ENCODE data around the gene SBF2. TPM values are rescaled to one million over a fixed set of nuclear protein-coding genes. Genes with fewer than 3 reads are reported as not detected.

Gene SBF2
- polyA plus RNA-seq, 1 donor from 2014 or later = 53.4 TPM

GRCh38 chr11:9739123-9739900 is 554.7 kb downstream of the SBF2 start:
- H3K4me2 ChIP-seq (ENCODE audit: low read length) = no peak overlapping the region
- H3F3A ChIP-seq (ENCODE audit: insufficient read depth, low read length, poor library complexity, severe bottlenecking) = no peaks in the 10 kb centered on the region
- H3K36me3 ChIP-seq (ENCODE audit: insufficient read depth, low read length) = no peaks in the 10 kb centered on the region
- H4K20me1 ChIP-seq (ENCODE audit: insufficient read depth) = no peaks in the 10 kb centered on the region
- H3K27ac ChIP-seq (ENCODE audit: low read length) = no peak overlapping the region
- no peaks in the 10 kb centered on the region for H3K27me3 ChIP-seq (ENCODE audit: insufficient read depth, low read depth, low read length)
- no peak overlapping the region for H3K9ac ChIP-seq (ENCODE audit: low read length)
- H3K79me2 ChIP-seq (replicated peaks; ENCODE audit: insufficient read depth, low read length) = no peaks in the 10 kb centered on the region
- H3K9me2 ChIP-seq (ENCODE audit: insufficient read depth, low read length) = no peaks in the 10 kb centered on the region
- H3K9me3 ChIP-seq (ENCODE audit: low read length) = no peaks in the 10 kb centered on the region
- H3K4me3 ChIP-seq (ENCODE audit: low read length) = no peak overlapping the region
- no peak for TF ChIP-seq POLR2AphosphoS5 (IDR thresholded peaks at IDR 0.05)
- no peak overlapping the region for H2AFZ ChIP-seq (ENCODE audit: low read depth, low read length)

DNA sequence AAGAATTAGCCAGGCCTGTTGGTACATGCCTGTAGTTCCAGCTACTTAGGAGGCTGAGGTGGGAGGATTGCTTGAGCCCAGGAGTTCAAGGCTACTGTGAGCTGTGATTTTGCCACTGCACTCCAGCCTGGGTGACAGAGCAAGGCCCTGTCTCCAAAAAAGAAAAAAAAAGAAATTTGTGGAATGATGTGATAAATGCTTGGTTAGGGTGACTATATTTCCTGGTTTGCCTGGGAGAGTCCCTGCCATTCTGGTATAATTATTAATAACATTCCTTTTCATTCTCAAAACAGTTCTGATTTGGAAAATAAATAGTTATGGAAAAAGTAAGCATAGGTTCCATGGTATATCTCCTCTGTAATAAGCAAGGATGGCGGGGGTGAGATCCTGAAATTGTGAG is 555.3 kb downstream of the SBF2 start:
- no peaks in the 10 kb centered on the region for H3K9me2 ChIP-seq (ENCODE audit: insufficient read depth, low read length)
- no peak overlapping the region for H3K9ac ChIP-seq (ENCODE audit: low read length)
- H3K9me3 ChIP-seq (ENCODE audit: low read length) = no peaks in the 10 kb centered on the region
- no peak overlapping the region for H3K4me3 ChIP-seq (ENCODE audit: low read length)
- no peaks in the 10 kb centered on the region for H3K79me2 ChIP-seq (replicated peaks; ENCODE audit: insufficient read depth, low read length)
- H4K20me1 ChIP-seq (ENCODE audit: insufficient read depth) = no peaks in the 10 kb centered on the region
- TF ChIP-seq SMC3 (conservative IDR thresholded peaks at IDR 0.05; ENCODE audit: poor library complexity) = no peak
- TF ChIP-seq, protein P1, sequence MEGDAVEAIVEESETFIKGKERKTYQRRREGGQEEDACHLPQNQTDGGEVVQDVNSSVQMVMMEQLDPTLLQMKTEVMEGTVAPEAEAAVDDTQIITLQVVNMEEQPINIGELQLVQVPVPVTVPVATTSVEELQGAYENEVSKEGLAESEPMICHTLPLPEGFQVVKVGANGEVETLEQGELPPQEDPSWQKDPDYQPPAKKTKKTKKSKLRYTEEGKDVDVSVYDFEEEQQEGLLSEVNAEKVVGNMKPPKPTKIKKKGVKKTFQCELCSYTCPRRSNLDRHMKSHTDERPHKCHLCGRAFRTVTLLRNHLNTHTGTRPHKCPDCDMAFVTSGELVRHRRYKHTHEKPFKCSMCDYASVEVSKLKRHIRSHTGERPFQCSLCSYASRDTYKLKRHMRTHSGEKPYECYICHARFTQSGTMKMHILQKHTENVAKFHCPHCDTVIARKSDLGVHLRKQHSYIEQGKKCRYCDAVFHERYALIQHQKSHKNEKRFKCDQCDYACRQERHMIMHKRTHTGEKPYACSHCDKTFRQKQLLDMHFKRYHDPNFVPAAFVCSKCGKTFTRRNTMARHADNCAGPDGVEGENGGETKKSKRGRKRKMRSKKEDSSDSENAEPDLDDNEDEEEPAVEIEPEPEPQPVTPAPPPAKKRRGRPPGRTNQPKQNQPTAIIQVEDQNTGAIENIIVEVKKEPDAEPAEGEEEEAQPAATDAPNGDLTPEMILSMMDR (IDR thresholded peaks at IDR 0.05; ENCODE audit: poor library complexity, severe bottlenecking) = no peak
- TF ChIP-seq EP300 (conservative IDR thresholded peaks at IDR 0.05; ENCODE audit: poor library complexity, severe bottlenecking) = no peak
- TF ChIP-seq EZH2 (IDR thresholded peaks at IDR 0.05; ENCODE audit: borderline replicate concordance, insufficient read depth, low read length, poor library complexity, severe bottlenecking) = no peak
- no peak for TF ChIP-seq POLR2AphosphoS5 (IDR thresholded peaks at IDR 0.05)
- no peak for TF ChIP-seq RAD21 (conservative IDR thresholded peaks at IDR 0.05)
- TF ChIP-seq MXI1 (conservative IDR thresholded peaks at IDR 0.05; ENCODE audit: poor library complexity, severe bottlenecking) = no peak
- TF ChIP-seq TAF1 (IDR thresholded peaks at IDR 0.05; ENCODE audit: low read depth) = no peak
- TF ChIP-seq, protein P2, sequence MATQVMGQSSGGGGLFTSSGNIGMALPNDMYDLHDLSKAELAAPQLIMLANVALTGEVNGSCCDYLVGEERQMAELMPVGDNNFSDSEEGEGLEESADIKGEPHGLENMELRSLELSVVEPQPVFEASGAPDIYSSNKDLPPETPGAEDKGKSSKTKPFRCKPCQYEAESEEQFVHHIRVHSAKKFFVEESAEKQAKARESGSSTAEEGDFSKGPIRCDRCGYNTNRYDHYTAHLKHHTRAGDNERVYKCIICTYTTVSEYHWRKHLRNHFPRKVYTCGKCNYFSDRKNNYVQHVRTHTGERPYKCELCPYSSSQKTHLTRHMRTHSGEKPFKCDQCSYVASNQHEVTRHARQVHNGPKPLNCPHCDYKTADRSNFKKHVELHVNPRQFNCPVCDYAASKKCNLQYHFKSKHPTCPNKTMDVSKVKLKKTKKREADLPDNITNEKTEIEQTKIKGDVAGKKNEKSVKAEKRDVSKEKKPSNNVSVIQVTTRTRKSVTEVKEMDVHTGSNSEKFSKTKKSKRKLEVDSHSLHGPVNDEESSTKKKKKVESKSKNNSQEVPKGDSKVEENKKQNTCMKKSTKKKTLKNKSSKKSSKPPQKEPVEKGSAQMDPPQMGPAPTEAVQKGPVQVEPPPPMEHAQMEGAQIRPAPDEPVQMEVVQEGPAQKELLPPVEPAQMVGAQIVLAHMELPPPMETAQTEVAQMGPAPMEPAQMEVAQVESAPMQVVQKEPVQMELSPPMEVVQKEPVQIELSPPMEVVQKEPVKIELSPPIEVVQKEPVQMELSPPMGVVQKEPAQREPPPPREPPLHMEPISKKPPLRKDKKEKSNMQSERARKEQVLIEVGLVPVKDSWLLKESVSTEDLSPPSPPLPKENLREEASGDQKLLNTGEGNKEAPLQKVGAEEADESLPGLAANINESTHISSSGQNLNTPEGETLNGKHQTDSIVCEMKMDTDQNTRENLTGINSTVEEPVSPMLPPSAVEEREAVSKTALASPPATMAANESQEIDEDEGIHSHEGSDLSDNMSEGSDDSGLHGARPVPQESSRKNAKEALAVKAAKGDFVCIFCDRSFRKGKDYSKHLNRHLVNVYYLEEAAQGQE (IDR thresholded peaks at IDR 0.05; ENCODE audit: borderline replicate concordance) = no peak
- no peak overlapping the region for H3K4me2 ChIP-seq (ENCODE audit: low read length)
- H3F3A ChIP-seq (ENCODE audit: insufficient read depth, low read length, poor library complexity, severe bottlenecking) = no peaks in the 10 kb centered on the region
- no peaks in the 10 kb centered on the region for H3K36me3 ChIP-seq (ENCODE audit: insufficient read depth, low read length)
- H3K27me3 ChIP-seq (ENCODE audit: insufficient read depth, low read depth, low read length) = no peaks in the 10 kb centered on the region
- no peak overlapping the region for H3K27ac ChIP-seq (ENCODE audit: low read length)
- no peak overlapping the region for H2AFZ ChIP-seq (ENCODE audit: low read depth, low read length)
